GM15510 (cell line): ENCODE data around the gene MIEN1.

Experiments used
- POLR2A ChIP-seq: IDR thresholded peaks from 3 replicates; pipeline ENCODE4 v1.6.1; 2011; ENCODE audit warnings: borderline replicate concordance; ENCODE audit not compliant: insufficient read length; ENCODE audit errors: extremely low read depth

Gene MIEN1

DNA sequence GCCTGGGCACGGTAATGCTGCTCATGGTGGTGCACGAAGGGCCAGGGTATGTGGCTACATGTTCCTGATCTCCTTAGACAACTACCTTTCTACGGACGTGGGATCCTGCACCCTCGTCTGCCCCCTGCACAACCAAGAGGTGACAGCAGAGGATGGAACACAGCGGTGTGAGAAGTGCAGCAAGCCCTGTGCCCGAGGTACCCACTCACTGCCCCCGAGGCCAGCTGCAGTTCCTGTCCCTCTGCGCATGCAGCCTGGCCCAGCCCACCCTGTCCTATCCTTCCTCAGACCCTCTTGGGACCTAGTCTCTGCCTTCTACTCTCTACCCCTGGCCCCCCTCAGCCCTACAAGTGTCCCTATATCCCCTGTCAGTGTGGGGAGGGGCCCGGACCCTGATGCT is 18.5 kb downstream of the MIEN1 start:
- no peak for TF ChIP-seq POLR2A

DNA sequence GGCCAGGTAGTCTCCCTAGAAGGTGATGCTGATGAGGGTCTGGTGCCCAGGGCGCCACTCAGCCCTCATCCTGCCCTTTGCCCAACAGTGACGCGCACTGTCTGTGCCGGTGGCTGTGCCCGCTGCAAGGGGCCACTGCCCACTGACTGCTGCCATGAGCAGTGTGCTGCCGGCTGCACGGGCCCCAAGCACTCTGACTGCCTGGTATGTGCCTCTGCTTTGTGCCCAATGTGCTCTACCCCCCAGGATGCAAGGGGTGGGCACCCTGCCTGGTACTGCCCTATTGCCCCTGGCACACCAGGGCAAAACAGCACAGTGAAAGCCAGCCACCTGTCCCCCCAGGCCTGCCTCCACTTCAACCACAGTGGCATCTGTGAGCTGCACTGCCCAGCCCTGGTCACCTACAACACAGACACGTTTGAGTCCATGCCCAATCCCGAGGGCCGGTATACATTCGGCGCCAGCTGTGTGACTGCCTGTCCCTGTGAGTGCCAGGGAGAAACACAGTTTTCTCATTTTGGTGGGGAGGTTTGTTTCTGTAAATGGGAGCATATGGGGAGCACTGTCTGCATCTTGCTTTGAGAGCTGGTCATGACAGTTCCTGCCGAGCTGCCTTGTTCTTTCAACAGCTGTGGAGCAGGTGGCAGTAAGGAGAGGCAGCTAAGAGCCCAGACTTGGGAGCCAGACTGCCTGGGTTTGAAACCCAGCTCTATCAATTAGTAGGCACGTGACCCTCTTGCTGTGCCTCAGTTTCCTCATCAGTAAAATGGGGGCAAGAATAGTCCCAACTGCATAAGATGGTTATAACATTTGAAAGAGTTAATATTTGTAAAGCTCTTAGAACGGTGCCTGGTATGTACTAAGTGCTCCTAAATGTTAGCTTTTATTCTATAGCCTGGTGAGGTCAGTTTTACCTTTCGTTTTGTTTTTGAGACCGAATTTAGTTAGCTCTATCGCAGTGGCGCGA is 20.1 kb downstream of the MIEN1 start:
- no peak for TF ChIP-seq POLR2A

DNA sequence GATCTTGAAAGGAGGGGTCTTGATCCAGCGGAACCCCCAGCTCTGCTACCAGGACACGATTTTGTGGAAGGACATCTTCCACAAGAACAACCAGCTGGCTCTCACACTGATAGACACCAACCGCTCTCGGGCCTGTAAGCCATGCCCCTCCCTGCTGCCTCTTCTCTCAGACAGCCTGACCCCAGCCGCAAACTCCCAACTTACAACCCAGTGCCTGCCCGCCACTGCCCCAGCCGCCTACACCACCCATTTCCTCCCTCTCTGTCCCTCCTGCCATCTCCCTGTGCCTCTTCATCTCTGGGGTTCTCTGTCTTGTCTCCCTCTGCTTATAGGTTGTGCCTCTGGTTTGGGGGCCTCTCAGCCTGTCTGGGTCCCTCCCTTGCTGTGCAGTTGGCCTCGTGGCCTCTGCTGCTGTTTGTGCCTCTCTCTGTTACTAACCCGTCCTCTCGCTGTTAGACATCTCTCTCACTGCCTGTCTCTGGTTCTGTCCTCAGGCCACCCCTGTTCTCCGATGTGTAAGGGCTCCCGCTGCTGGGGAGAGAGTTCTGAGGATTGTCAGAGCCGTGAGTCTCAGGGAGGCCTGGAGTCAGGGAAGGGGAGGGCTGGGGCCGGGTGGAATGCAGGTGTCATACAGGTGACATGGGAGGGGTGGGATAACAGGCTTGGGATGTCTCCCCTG is 20.9 kb downstream of the MIEN1 start:
- TF ChIP-seq POLR2A = no peak

DNA sequence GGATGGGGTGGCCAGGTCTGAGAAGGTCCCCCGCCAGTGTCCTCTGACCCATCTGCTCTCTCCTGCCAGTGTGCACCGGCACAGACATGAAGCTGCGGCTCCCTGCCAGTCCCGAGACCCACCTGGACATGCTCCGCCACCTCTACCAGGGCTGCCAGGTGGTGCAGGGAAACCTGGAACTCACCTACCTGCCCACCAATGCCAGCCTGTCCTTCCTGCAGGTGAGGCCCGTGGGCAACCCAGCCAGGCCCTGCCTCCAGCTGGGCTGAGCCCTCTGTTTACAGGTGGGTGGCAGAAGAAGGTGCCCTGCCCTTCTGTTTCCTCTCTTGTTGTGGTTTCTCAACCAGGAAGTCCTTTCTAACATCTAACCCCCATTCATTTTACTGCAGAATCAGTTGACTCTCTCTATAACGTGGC is 23.4 kb downstream of the MIEN1 start:
- TF ChIP-seq POLR2A = no peak

DNA sequence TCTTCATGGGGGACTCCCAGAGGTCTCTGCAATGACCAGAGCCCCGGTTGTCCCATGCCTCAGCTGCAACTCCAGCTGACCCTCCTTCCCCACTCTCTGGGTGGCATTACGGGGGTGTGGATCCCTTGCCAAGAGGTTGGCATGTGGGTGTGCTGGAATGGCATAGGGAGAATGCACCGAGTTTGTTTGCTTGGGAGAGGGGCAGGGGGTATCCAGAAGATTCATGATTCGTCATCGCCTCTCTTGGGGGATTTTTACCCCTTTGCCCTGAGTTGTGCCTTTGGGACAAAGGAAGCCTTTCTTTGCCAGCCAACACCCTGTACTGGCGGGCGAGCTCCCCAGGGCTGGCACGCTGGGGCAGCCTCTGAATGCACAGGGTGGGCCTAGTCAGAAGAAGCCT is 23.9 kb downstream of the MIEN1 start:
- no peak for TF ChIP-seq POLR2A

DNA sequence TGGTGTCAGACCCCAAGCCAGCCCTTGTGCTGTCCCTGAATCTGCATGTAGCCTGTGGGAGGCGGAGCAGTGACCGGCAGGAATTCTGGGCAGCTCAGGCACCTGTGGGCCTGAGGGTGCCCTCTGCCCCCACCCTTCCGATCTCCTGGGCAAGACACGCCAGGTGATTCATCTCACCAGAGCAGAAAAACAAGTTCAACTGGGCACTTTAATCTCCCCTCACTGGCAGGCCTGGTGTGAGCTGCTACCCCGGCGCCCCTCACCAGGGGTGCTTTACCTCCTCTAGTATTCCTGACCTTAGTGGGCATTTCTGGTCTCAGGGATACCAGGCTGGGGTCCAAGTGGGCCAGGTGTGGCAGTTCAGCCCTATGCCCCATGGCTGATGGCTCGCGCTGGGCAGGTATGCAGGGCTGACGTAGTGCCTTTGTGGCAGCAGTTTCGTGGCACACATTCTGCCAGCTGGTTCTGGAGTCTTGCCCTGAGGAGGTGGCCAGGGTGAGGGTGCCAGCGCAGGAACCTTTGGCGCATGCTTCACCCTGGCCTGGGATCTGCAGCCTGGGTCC is 24.5 kb downstream of the MIEN1 start:
- TF ChIP-seq POLR2A = no peak

DNA sequence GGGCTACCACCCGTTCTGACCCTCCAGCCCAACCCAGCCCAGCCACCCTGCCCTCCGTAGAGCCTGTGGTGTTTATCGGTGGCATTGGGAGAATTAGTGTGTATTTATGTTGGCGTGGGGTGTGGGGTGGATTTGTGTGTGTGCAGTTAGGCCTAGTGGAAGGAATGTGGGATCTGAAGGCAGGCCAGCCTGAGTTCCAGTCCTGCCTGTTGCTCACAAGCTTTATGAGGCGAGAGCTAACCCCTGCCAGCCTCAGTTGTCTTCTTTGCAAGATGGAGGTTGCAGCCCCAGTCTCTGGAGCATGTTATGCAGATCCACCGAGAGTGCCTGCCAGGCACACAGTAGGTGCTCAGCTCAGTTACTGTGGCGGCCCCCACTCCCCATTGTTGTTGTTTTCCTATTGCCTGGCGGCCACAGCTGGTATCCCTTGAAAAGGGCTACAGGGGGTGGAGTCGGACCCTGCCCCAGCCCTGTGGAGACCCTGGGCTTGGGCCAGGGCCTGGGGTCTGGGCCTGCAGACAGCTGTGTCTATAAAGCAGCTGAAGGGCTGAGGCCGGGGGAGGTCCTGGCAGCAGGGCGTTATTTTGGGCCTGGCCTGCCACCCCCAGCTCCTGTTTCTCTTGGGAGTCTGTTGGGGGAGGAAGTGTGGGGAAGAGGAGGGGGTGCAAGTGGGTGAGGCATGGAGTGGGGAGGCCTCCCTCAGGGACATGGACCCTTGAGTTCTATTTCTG is 25.3 kb downstream of the MIEN1 start:
- TF ChIP-seq POLR2A = no peak

DNA sequence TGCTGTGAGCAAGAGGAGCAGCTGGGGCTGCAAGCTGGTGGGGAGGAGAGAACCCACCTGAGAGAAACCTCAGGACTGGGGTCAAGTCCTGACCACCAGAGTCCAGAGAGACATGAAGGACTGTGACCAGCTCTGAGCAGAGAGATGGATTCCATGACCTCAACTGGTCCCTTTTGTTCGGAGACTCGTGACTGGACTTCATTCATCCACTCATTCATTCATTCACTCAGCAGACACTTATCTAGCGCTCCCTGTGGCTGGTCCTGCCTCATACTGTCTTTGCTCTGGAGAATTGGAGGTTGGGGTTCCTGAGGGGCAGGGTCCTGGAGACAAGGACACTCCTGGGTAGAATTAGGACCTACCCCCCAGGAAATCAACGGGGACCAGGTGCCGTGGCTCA is 26.4 kb downstream of the MIEN1 start:
- no peak for TF ChIP-seq POLR2A

DNA sequence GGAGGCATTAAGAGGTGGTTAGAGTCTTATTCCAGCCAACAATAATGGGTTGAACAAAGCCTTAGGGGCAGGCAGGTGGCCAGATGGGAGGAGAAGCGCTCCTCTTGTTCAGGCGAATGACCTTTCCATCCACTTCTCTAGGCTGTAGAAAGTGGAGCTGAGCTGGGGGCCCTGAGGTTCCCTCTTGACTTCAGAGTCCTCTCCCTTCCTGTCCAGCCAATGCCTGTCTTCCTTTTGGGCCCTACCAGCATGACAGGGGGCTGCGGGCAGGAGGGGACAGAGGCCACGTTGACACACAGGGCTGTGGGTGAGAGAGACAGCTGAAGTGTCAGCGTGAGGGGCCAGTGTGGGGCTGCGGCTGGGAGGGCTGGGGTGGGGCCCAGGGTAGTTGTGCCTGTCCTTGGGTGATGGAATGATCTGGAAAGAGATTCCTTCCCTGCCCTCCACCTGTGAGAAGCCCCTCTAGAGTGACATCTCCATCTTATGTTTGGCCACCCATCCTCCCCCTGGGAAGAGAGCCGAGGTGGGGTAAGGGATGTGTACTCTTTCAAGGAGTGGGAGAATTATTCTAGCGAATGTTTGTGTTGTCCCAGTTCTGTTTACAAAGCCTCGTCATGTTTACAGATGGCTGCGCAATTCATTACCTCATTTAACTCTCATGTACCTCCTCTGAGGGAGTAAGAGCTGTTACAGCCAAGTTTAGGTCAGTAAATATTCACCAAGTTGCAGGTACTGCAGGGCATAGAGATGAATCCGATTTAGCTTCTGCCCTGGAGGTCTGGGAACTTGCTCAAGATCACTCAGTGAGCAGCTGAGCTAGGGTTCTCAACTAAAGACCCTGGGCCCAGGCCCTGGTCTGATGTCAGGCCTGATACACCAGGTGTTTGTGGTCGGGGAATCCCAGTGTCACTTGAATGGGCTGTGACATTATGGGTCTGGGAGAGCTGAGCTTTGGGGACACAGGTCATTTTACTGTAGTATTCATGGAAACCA is 27.1 kb downstream of the MIEN1 start:
- TF ChIP-seq POLR2A = no peak

DNA sequence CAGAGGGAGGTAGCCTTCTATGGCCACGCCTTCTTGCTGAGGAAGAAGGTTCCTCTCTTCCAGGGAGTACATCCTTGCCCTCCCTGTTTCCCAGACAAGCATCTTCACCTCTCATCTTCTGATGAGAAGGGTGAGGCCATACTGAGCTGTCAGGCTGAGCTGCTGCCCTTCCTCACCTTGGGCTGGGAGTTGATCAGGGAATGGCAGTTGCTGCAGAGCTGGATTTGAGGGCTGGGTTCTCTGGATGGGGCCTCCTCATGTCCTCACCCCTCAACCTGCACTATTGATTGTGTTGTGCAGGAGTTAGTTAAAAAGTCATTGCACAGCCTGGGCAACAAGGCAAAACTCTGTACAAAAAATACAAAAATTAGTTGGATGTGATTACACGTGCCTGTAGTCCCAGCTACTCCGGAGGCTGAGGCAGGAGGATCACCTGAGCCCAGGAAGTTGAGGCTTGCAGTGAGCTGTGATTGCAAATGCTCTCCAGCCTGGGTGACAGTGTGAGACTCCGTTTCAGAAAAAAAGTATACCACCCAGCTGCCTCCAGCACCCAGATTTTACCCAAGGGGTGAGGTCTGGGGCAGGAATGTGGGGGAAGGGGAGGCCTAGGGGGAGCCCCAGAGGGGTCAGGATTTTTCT is 28.4 kb downstream of the MIEN1 start:
- TF ChIP-seq POLR2A = no peak

DNA sequence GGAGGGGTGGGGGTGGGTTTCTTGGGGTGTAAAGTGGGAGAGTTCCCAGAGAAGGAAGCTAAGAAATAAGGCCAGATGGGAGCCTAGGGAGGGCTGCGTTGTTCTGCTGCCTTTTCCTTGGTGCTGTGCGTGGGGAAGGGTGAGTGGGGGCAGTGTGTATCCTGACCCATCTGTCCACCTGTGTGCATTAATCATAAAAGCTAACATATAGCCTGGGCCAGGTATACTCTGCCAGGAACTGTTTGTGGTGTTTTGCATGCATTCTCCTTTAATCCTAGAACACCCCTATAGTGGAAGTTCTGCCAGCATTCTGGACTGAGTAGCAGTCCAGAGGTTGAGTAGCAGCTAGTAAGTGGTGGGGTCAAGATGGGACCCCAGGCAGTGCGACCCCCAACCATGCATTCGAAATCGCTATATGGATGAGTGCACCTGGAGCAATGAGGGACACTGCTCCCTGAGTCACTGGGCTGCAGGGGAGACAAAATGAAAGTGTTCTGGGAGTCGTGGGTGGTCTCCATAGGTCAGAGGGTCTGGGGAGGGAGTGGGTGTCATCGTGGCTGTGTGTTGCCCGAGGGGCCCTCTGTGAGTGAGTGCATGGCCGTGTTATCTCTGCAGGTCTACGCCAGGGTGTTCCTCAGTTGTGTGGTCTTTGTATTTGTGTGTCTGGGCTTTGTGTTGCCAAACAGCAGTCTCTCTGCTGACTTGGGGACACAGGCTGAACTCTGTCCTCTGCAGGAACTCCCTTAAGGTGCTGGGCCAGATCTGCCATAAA is 29.1 kb downstream of the MIEN1 start:
- no peak for TF ChIP-seq POLR2A

DNA sequence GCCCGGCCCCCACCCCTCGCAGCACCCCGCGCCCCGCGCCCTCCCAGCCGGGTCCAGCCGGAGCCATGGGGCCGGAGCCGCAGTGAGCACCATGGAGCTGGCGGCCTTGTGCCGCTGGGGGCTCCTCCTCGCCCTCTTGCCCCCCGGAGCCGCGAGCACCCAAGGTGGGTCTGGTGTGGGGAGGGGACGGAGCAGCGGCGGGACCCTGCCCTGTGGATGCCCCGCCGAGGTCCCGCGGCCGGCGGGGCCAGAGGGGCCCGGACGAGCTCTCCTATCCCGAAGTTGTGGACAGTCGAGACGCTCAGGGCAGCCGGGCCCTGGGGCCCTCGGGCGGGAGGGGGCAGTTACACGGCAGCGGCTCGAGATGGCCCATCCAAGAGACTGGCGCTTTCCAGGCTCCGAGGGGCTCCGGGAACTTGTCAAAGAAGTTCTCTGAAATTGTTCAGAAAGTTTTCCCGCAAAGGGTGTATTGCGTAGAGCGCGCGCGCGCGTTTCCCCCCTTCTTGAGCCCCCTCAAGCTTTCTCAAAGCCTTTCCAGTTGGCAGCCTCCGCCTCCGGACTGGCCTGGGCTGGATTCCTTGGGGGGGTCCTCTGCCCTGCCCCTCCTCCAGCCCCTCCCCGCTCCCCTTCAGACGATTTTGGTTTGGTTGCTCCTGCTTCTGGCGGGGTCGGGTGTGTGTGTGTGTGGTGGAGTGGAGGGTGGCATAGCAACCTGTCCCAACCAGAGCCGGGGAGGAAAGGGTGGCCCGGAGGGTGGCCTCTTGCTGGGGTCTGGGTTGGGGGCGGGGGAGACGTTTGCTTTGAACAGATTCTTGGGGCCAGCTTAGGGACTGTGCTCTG is 30.0 kb downstream of the MIEN1 start:
- TF ChIP-seq POLR2A = no peak
